ENCODE measurements around the gene THSD4. TPM values are rescaled to one million over a fixed set of nuclear protein-coding genes. Genes with fewer than 3 reads are reported as not detected.

Gene THSD4
- total and polyA plus RNA-seq, 2 donors (not counting 1 experiment from before 2014, with no cell fraction given) = 43.1 to 95.5 TPM

DNA sequence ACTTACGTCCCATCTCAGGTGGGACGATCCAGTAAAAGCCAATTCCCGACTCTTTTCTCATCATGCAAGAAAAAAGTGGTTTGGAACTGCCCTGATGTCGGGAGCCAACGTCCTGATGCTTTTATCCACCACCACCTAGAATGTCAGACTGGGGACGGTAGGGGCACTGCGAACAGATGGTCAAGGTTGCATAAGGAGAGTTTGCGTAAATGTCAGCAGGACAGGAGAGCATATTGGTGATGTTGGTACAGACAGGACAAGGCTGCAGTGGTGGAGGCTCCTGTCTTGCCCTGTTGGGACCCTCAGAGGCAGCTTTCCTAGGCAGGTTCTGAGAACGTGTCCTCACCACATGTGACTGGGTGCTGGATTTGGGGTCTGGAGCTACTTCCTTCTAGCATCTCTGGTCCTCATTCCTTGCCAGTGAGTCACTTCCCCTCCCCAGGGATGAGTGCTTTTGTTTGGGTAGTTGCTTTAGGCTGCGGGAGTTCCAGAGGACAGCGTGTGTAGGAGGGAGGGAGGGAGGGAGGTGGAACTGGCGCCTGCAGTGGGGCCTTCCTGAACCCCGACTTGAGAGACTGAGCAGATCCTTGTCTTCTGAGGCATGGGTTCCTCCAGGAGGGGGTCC lies 21.0 kb downstream of the THSD4 start:
- Histone ChIP-seq H3K9me3 (ENCODE audit: control insufficient read depth, insufficient read depth, low read depth, low read length) (no peaks in the 10 kb centered on the region), H3K9ac (ENCODE audit: insufficient read depth, low read length) (no peak overlapping the region), H3K4me3 (replicated peaks in 1 of 4; ENCODE audit: control extremely low read depth in 1 of 4, insufficient read depth in 1 of 4, low read depth in 3 of 4, low read length in 4 of 4) (no peak overlapping the region), H3K4me1 (ENCODE audit: control insufficient read depth, extremely low read depth, insufficient read depth, low read length) (peaks cover 14% of the 10 kb centered on the region), H3K36me3 (ENCODE audit: control insufficient read depth, insufficient read depth, low read length) (no peaks in the 10 kb centered on the region), H3K27me3 (ENCODE audit: control insufficient read depth, insufficient read depth, low read length) (no peaks in the 10 kb centered on the region), H3K79me2 (ENCODE audit: control insufficient read depth, insufficient read depth, low read length) (peaks cover 22% of the 10 kb centered on the region), H2AFZ (ENCODE audit: low read length) (peak overlapping the region; percentile 14), H3K27ac (ENCODE audit: insufficient read depth, low read length) (peak overlapping the region; percentile 71), H3K4me2 (ENCODE audit: extremely low read depth, insufficient read depth, low read length) (peak overlapping the region; percentile 32), H4K20me1 (ENCODE audit: control insufficient read depth, extremely low read depth, insufficient read depth, low read length) (no peaks in the 10 kb centered on the region)
- peak; percentile 75 to 89 for DNase-seq (ENCODE audit: low read depth in 2 of 2)
- TF ChIP-seq EZH2 (IDR thresholded peaks at IDR 0.05; ENCODE audit: low read length, missing control alignments) (no peak), CTCF (conservative IDR thresholded peaks at IDR 0.05 in 1 of 2, IDR thresholded peaks at IDR 0.05 in 1 of 2; ENCODE audit: low read depth in 1 of 2, low read length in 2 of 2) (no peak)

- TF ChIP-seq CTCF (conservative IDR thresholded peaks at IDR 0.05 in 1 of 2, IDR thresholded peaks at IDR 0.05 in 1 of 2; ENCODE audit: low read depth in 1 of 2, low read length in 2 of 2) (peak in 1 of 2 donors; percentile 30), EZH2 (IDR thresholded peaks at IDR 0.05; ENCODE audit: low read length, missing control alignments) (no peak)
- DNase-seq (ENCODE audit: low read depth in 2 of 2) = peak in 1 of 2 donors; percentile 57
- Histone ChIP-seq H3K4me3 (replicated peaks in 1 of 4; ENCODE audit: control extremely low read depth in 1 of 4, insufficient read depth in 1 of 4, low read depth in 3 of 4, low read length in 4 of 4) (no peak overlapping the region), H2AFZ (ENCODE audit: low read length) (peak overlapping the region; percentile 14), H3K27me3 (ENCODE audit: control insufficient read depth, insufficient read depth, low read length) (no peaks in the 10 kb centered on the region), H3K4me1 (ENCODE audit: control insufficient read depth, extremely low read depth, insufficient read depth, low read length) (peaks cover 10% of the 10 kb centered on the region), H4K20me1 (ENCODE audit: control insufficient read depth, extremely low read depth, insufficient read depth, low read length) (no peaks in the 10 kb centered on the region), H3K27ac (ENCODE audit: insufficient read depth, low read length) (peak overlapping the region; percentile 71), H3K9ac (ENCODE audit: insufficient read depth, low read length) (no peak overlapping the region), H3K36me3 (ENCODE audit: control insufficient read depth, insufficient read depth, low read length) (no peaks in the 10 kb centered on the region), H3K79me2 (ENCODE audit: control insufficient read depth, insufficient read depth, low read length) (peaks cover 18% of the 10 kb centered on the region), H3K9me3 (ENCODE audit: control insufficient read depth, insufficient read depth, low read depth, low read length) (no peaks in the 10 kb centered on the region), H3K4me2 (ENCODE audit: extremely low read depth, insufficient read depth, low read length) (no peak overlapping the region)
Measured at GRCh38 chr15:71136793-71137518, 21.7 kb downstream of the THSD4 start.

DNA sequence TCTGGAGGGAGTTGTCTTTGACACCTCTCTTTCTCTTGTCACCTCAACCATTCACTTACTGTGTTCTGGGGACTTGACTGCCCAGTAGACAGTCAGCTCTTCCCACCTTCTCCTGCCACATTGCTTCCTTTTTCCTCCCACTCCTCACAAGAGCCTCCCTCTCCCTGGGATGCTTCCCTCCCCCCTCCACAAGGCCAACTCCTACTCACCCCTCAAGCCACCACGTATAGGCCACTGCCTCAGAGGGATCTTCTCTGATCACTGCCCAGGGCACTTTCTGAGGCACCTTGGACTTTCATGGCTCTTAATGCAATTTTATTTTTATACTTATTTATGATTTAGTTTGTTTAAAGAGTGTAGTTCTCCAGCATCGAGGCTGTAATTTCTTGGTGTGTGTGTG lies 23.2 kb downstream of the THSD4 start:
- Histone ChIP-seq H3K36me3 (ENCODE audit: control insufficient read depth, insufficient read depth, low read length) (no peaks in the 10 kb centered on the region), H3K27me3 (ENCODE audit: control insufficient read depth, insufficient read depth, low read length) (no peaks in the 10 kb centered on the region), H3K4me3 (replicated peaks in 1 of 4; ENCODE audit: control extremely low read depth in 1 of 4, insufficient read depth in 1 of 4, low read depth in 3 of 4, low read length in 4 of 4) (no peak overlapping the region), H3K27ac (ENCODE audit: insufficient read depth, low read length) (no peak overlapping the region), H3K9ac (ENCODE audit: insufficient read depth, low read length) (no peak overlapping the region), H3K4me2 (ENCODE audit: extremely low read depth, insufficient read depth, low read length) (no peak overlapping the region), H3K9me3 (ENCODE audit: control insufficient read depth, insufficient read depth, low read depth, low read length) (no peaks in the 10 kb centered on the region), H4K20me1 (ENCODE audit: control insufficient read depth, extremely low read depth, insufficient read depth, low read length) (no peaks in the 10 kb centered on the region), H3K79me2 (ENCODE audit: control insufficient read depth, insufficient read depth, low read length) (peaks cover 14% of the 10 kb centered on the region), H3K4me1 (ENCODE audit: control insufficient read depth, extremely low read depth, insufficient read depth, low read length) (peaks cover 10% of the 10 kb centered on the region), H2AFZ (ENCODE audit: low read length) (no peak overlapping the region)
- TF ChIP-seq EZH2 (IDR thresholded peaks at IDR 0.05; ENCODE audit: low read length, missing control alignments) (no peak), CTCF (conservative IDR thresholded peaks at IDR 0.05 in 1 of 2, IDR thresholded peaks at IDR 0.05 in 1 of 2; ENCODE audit: low read depth in 1 of 2, low read length in 2 of 2) (no peak)
- no peak for DNase-seq (ENCODE audit: low read depth in 2 of 2)

Measured in fibroblast of lung (primary cell).